Effector CD4-positive, alpha-beta T cell (primary cell): ENCODE results near the gene CABP1.
"Not testable (repeated sequence)": the region's sequence is repeated elsewhere in the genome, so short reads cannot be mapped to it uniquely, and the experiment has no call there.

ENCODE experiments used
- DNase-seq: peaks from one replicate; pipeline ENCODE4 v3.0.0-alpha.2; 2020

Gene CABP1

DNA sequence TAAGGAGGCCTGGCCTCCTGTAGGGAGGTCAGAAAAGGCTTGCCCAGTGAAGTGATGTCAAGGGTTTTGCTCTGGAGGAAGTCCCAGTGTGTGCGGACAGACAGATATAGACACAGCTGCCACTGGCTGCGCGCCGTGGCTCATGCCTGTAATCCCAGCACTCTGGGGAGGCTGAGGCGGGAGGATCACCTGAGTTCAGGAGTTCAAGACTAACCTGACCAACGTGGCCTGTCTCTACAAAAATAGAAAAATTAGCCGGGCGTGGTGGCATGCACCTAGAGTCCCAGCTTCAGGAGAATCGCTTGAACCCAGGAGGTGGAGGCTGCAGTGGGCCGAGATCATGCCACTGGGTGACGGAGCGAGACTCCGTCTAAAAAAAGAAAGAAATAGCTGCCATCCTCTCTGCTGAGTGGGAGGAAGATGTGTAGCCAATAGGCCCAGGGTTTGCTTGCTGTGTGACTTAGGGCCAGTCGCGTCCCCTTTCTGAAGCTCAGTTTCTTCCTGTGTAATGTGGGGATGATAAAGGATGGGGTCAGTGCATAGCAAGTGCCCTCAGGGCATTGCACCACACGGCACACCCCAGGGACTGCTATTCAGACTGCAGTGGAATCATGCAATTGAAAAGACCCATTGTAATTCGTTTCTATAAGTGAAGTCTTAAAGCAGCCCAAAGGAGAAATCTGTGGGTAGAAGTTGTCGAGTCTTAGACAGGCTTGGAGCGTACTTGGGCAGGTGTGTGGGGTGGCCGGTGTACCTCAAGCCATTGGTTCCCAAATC, 27.9 kb downstream of the CABP1 start:
- DNase-seq: no peak

- DNase-seq: no peak
Observed at GRCh38 chr12:120668868-120669840, 28.7 kb downstream of the CABP1 start.

- DNase-seq: not testable (repeated sequence)
Observed at GRCh38 chr12:120670237-120670636, 29.8 kb downstream of the CABP1 start.

- no peak for DNase-seq
Observed at GRCh38 chr12:120670667-120671066, 30.2 kb downstream of the CABP1 start.

GRCh38 chr12:120674097-120674636, 33.7 kb downstream of the CABP1 start:
- no peak for DNase-seq

- DNase-seq: no peak
Observed at GRCh38 chr12:120677765-120678473, 37.5 kb downstream of the CABP1 start.

DNA sequence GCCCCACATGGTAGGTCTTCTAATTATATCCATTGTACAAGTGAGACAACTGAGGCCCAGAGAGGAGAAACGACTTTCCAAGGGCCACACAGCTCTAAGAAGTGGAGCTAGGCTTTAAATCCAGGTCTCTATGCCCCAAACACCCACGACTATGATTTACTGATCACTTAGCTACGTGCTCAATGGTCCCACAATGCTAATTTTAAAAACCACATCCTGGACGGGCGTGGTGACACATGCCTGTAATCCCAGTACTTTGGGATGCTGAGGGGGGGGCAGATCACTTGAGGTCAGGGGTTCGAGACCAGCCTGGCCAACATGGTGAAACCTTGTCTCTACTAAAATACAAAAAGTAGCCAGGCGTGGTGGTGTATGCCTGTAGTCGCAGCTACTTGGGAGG, 38.1 kb downstream of the CABP1 start:
- no peak for DNase-seq

- DNase-seq: no peak
Observed at GRCh38 chr12:120680165-120680738, 39.8 kb downstream of the CABP1 start.

- no peak for DNase-seq
Observed at GRCh38 chr12:120684523-120684932, 44.1 kb downstream of the CABP1 start.

GRCh38 chr12:120685522-120685921, 45.1 kb downstream of the CABP1 start:
- no peak for DNase-seq

DNA sequence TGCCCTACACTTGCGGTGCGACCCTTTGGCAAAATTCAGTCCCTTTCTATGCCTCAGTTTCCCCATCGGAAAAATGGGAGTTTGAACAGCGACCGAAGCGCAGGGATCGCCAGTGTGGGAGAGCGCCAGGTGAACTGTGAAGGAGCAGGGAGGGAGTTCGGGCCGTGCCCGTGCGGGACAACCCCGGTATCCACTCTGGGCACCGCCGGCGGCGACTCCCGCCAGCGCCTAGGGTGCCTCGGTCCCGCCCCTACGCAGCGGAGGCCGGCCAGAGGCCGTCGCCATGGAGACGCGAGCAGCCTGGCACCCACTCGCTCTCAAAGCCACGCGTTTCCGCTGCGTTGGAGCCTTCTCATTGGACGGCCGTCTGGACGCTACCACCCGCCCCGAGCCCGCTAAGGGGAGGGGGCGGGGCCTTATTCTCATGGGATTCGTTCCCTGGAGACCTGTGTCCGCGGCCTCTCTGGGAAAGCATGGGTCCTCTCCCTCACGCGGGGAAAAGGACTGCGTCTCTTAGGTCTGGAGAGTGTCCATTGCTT, 45.8 kb downstream of the CABP1 start:
- peak; percentile 98 for DNase-seq

GRCh38 chr12:120686690-120687577, 46.5 kb downstream of the CABP1 start, which contains the start of gene MLEC:
Gene MLEC, plus strand, starts transcription at chr12:120687149. Its CDS starts 148 bp downstream, at chr12:120687297.
- peak; percentile 98 for DNase-seq

- DNase-seq: peak; percentile 22
Observed at GRCh38 chr12:120687578-120688289, 47.3 kb downstream of the CABP1 start.

DNA sequence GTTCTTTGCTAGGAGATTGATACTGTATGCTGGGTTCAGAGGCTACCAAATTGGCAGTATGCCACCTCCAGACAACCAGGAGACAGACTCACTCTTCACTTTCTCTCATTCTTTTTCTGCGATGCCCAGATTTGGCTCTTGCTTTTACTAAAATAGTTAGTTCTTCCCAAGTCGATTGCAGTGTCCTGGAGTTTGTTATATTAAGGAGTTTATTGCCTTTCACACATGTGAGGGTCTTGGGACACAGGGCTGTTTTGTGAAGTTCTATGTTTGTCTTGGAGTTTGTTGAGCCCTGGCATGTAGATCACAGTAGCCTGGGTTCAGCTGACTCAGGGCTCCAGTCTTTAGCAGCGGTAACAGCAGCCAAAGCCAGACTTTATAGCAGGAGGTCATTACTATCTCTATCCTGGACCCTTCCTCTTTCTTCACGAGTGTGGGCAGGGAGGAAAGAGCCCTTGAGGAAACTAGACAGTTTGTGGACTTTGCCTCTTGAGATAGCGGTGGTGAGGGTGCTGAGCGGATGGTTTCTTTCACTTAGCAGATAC, 48.2 kb downstream of the CABP1 start:
- DNase-seq: no peak

- no peak for DNase-seq
Observed at GRCh38 chr12:120689397-120690082, 49.1 kb downstream of the CABP1 start.

- DNase-seq: no peak
Observed at GRCh38 chr12:120690083-120690450, 49.6 kb downstream of the CABP1 start.

- no peak for DNase-seq
Observed at GRCh38 chr12:120690978-120691377, 50.6 kb downstream of the CABP1 start.

GRCh38 chr12:120692524-120693033, 52.2 kb downstream of the CABP1 start:
- no peak for DNase-seq

DNA sequence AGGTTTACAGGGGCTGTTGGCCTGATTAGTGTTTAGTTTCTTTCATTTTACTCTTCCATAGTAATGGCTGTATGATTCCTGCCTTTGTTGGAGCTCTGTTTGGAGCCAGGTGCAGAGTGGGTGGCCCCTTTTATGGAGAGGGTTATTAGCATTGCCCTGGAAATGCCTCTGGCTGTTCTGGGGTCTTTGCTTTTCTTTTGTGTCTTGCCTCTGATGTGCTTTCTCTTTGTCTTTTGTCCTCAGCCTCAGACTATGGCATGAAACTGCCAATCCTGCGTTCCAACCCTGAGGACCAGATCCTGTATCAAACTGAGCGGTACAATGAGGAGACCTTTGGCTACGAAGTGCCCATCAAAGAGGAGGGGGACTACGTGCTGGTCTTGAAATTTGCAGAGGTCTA, 53.4 kb downstream of the CABP1 start:
- no peak for DNase-seq
